WI38 (cell line): ENCODE data around the gene NDC80.

Source experiments
- H3K4me3 ChIP-seq: 2 replicates; pipeline ENCODE4 v1.5.1; 2011; ENCODE audit warnings: low read depth, mild to moderate bottlenecking, control low read depth, low read length
- CTCF ChIP-seq: IDR thresholded peaks from 2 replicates; pipeline ENCODE4 v1.5.1; 2012; ENCODE audit warnings: low read depth, mild to moderate bottlenecking, control low read depth, low read length

Gene NDC80

DNA sequence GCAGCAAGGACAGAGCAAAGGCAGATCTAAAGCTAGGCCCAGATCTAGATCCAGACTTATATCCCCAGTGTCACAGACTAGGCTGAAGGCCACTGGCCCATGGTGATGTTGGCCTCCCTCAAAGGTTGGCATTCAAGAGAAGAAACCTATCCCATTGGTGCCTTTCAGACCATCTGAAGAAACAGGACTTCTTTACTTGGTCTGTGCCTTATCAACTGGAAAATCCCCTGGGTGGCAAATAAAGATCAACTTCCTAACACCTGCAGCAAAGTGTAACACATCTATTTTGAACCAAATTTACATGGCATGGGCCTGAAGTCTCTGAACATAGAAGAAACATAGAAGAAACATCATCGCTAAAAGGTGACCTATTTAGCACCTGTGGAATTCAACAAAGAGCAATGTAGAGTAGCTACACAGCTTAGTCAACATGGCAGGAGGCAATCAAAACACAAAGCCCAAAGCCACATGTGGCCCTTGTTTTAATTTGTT lies 35.9 kb upstream of the NDC80 start:
- no peak overlapping the region for H3K4me3 ChIP-seq
- no peak for TF ChIP-seq CTCF

GRCh38 chr18:2536063-2536462 lies 35.3 kb upstream of the NDC80 start:
- H3K4me3 ChIP-seq = no peak overlapping the region
- no peak for TF ChIP-seq CTCF

- no peak for TF ChIP-seq CTCF
- H3K4me3 ChIP-seq = no peak overlapping the region
Observed at GRCh38 chr18:2536493-2536892, 34.9 kb upstream of the NDC80 start.

GRCh38 chr18:2537296-2537695 lies 34.1 kb upstream of the NDC80 start:
- TF ChIP-seq CTCF = no peak
- no peak overlapping the region for H3K4me3 ChIP-seq

- TF ChIP-seq CTCF = no peak
- no peak overlapping the region for H3K4me3 ChIP-seq
Observed at GRCh38 chr18:2538236-2538635, 33.1 kb upstream of the NDC80 start.

DNA sequence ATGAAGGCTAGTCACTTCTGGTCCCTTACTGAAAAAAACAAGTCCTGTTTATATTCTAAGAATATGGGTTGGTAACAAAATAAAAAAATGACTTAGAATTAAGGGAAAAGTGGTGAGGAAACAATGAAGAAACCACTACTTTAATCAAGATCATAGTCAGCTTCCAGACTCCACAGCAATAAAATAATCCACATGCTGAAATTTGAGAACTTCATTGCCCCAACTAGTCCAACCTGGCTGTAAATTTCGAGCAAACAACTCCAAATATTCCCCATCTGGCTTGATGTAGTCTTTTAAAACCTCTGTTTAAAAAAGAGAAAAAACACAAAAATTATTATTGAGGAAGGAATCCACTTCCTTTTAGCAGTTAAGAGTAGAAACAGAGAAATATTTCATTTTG lies 32.5 kb upstream of the NDC80 start:
- TF ChIP-seq CTCF = no peak
- H3K4me3 ChIP-seq = no peak overlapping the region

GRCh38 chr18:2540575-2540974 lies 30.8 kb upstream of the NDC80 start:
- no peak overlapping the region for H3K4me3 ChIP-seq
- no peak for TF ChIP-seq CTCF
